Head of caudate nucleus (tissue), 42 donors: ENCODE results near the gene SH3BP5L.

Source experiments
- DNase-seq, 42 donors: peaks; one replicate each; pipeline versions ENCODE4 v3.0.0 to v3.0.0-alpha.2; 2020 to 2021; ENCODE audit warnings: mixed read lengths in 7 of 42
- intact Hi-C: fragments of 100-400 bp; cut with DNase I; formaldehyde crosslinking; loops from one replicate; pipeline ENCODE4 v1.15.0; 2022

Gene SH3BP5L

GRCh38 chr1:248853663-248854375 is 28.1 kb upstream of the SH3BP5L start:
- intact Hi-C loops = no loop called here
- DNase-seq = no peak

- peak in 1 of 42 donors; percentile 32 for DNase-seq
- intact Hi-C loops = no loop called here
Measured at GRCh38 chr1:248852481-248853405, 27.0 kb upstream of the SH3BP5L start.

- intact Hi-C loops = no loop called here
- no peak for DNase-seq
Measured at GRCh38 chr1:248851390-248851789, 25.7 kb upstream of the SH3BP5L start.

- DNase-seq = no peak
- intact Hi-C loops = no loop called here
Measured at GRCh38 chr1:248850536-248851251, 25.0 kb upstream of the SH3BP5L start.

- intact Hi-C loops = no loop called here
- no peak for DNase-seq
Measured at GRCh38 chr1:248850124-248850523, 24.4 kb upstream of the SH3BP5L start.

- DNase-seq = no peak
- intact Hi-C loops = no loop called here
Measured at GRCh38 chr1:248849637-248850036, 23.9 kb upstream of the SH3BP5L start.

GRCh38 chr1:248849152-248849551 is 23.4 kb upstream of the SH3BP5L start:
- intact Hi-C loops = no loop called here
- no peak for DNase-seq

GRCh38 chr1:248848602-248849001 is 22.9 kb upstream of the SH3BP5L start:
- no peak for DNase-seq
- intact Hi-C loops = no loop called here

- no peak for DNase-seq
- intact Hi-C loops = no loop called here
Measured at GRCh38 chr1:248847956-248848561, 22.3 kb upstream of the SH3BP5L start.

- intact Hi-C loops = no loop called here
- DNase-seq = no peak
Measured at GRCh38 chr1:248847181-248847955, 21.7 kb upstream of the SH3BP5L start.

GRCh38 chr1:248844526-248844925 is 18.8 kb upstream of the SH3BP5L start:
- DNase-seq = peak in 1 of 42 donors; percentile 1
- intact Hi-C loops = no loop called here

- DNase-seq = no peak
- intact Hi-C loops = no loop called here
Measured at GRCh38 chr1:248843687-248844086, 18.0 kb upstream of the SH3BP5L start.

GRCh38 chr1:248842781-248843331 is 17.1 kb upstream of the SH3BP5L start:
- DNase-seq = no peak
- intact Hi-C loops = no loop called here

GRCh38 chr1:248841702-248842395 is 16.1 kb upstream of the SH3BP5L start:
- intact Hi-C loops = no loop called here
- DNase-seq = peak in 1 of 42 donors; percentile 32

GRCh38 chr1:248840946-248841345 is 15.2 kb upstream of the SH3BP5L start:
- DNase-seq = no peak

GRCh38 chr1:248839168-248839555 is 13.4 kb upstream of the SH3BP5L start:
- DNase-seq = no peak
- intact Hi-C loops = loop anchor here (2.0 kb wide), 1 partner anchor 36 kb away; no protein-coding TSS in a partner anchor

More at GRCh38 chr1:248840946-248841345, 15.2 kb upstream of the SH3BP5L start:
- intact Hi-C loops = no loop called here

- intact Hi-C loops = loop anchor here (2.0 kb wide), 1 partner anchor 36 kb away; no protein-coding TSS in a partner anchor
- DNase-seq = peak; percentile 78 to 94 (median 90)
Measured at GRCh38 chr1:248838357-248839167, 12.8 kb upstream of the SH3BP5L start.
